Tibial artery (tissue), 4 donors: ENCODE measurements around the gene MNAT1.

Source experiments
- DNase-seq, 2 donors: peaks; one replicate each; pipeline ENCODE4 v3.0.0-alpha.2; 2019
- H3K27ac ChIP-seq, 2 donors: fragments of 200-600 bp; sonication (generic) in 1 of 2; 1 replicate in 1 of 2; 2 replicates in 1 of 2; pipeline ENCODE4 v1.5.1; 2018 to 2019; ENCODE audit warnings: mild to moderate bottlenecking in 1 of 2
- H3K27me3 ChIP-seq, 2 donors: fragments of 200-600 bp; sonication (generic) in 1 of 2; one replicate each; pipeline versions ENCODE4 v1.5.1 to v1.6.0; 2016 to 2019
- H3K36me3 ChIP-seq, 3 donors: fragments of 200-600 bp; sonication (generic) in 2 of 3; one replicate each; pipeline ENCODE4 v1.5.1; 2016 to 2019; ENCODE audit warnings: mild to moderate bottlenecking in 2 of 3
- H3K4me1 ChIP-seq, 4 donors: fragments of 200-600 bp; sonication (generic) in 2 of 4; 1 replicate in 3 of 4; 2 replicates in 1 of 4; pipeline ENCODE4 v1.5.1; 2016 to 2019
- H3K4me3 ChIP-seq, 2 donors: fragments of 200-600 bp; sonication (generic) in 1 of 2; 1 replicate in 1 of 2; 2 replicates in 1 of 2; pipeline ENCODE4 v1.5.1; 2018 to 2019; ENCODE audit warnings: mild to moderate bottlenecking in 2 of 2
- H3K9me3 ChIP-seq, 3 donors: fragments of 200-600 bp; sonication (generic) in 1 of 3; one replicate each; pipeline ENCODE4 v1.5.1; 2016 to 2019
- CTCF ChIP-seq, 2 experiments: fragments of 200-600 bp in 1 of 2; fragments of 450-650 bp in 1 of 2; IDR thresholded peaks; one replicate each; pipeline ENCODE4 v1.5.1; 2017 to 2019; ENCODE audit warnings: antibody characterized with exemption in 2 of 2, mild to moderate bottlenecking in 1 of 2, moderate library complexity in 1 of 2
- intact Hi-C: fragments of 100-400 bp; cut with DNase I; formaldehyde crosslinking; loops from one replicate; pipeline ENCODE4 v1.15.0; 2023; ENCODE audit warnings: low total_unique reads

MNAT1 gene

GRCh38 chr14:60753264-60754119 lies 18.9 kb downstream of the MNAT1 start:
- H3K27ac ChIP-seq: no peak overlapping the region
- DNase-seq: no peak
- no peaks in the 10 kb centered on the region for H3K9me3 ChIP-seq
- intact Hi-C loops: no loop called here
- no peaks in the 10 kb centered on the region for H3K27me3 ChIP-seq
- H3K36me3 ChIP-seq: peaks cover 0 to 6% (median 0%) of the 10 kb centered on the region in 3 donors
- TF ChIP-seq CTCF (IDR thresholded peaks at IDR 0.05): no peak
- H3K4me1 ChIP-seq: peaks cover 0 to 21% (median 7%) of the 10 kb centered on the region in 4 donors
- no peak overlapping the region for H3K4me3 ChIP-seq

- Histone ChIP-seq H3K9me3 (no peaks in the 10 kb centered on the region), H3K27me3 (no peaks in the 10 kb centered on the region), H3K36me3 (peaks cover 0 to 6% (median 0%) of the 10 kb centered on the region in 3 donors), H3K27ac (no peak overlapping the region), H3K4me1 (peaks cover 0 to 21% (median 7%) of the 10 kb centered on the region in 4 donors), H3K4me3 (no peak overlapping the region)
- no peak for DNase-seq
- TF ChIP-seq CTCF (IDR thresholded peaks at IDR 0.05): no peak
- intact Hi-C loops: no loop called here
Measured at GRCh38 chr14:60756847-60757246, 22.3 kb downstream of the MNAT1 start.

GRCh38 chr14:60757567-60758002 lies 23.0 kb downstream of the MNAT1 start:
- no peak for TF ChIP-seq CTCF (IDR thresholded peaks at IDR 0.05)
- H3K36me3 ChIP-seq: peaks cover 0 to 6% (median 0%) of the 10 kb centered on the region in 3 donors
- H3K4me1 ChIP-seq: peaks cover 0 to 21% (median 7%) of the 10 kb centered on the region in 4 donors
- H3K4me3 ChIP-seq: no peak overlapping the region
- H3K27me3 ChIP-seq: no peaks in the 10 kb centered on the region
- no peak for DNase-seq
- no peak overlapping the region for H3K27ac ChIP-seq
- intact Hi-C loops: no loop called here
- no peaks in the 10 kb centered on the region for H3K9me3 ChIP-seq

GRCh38 chr14:60758885-60759284 lies 24.3 kb downstream of the MNAT1 start:
- Histone ChIP-seq H3K4me3 (no peak overlapping the region), H3K36me3 (peaks cover 0 to under 1% (median 0%) of the 10 kb centered on the region in 3 donors), H3K4me1 (peaks cover 0 to 21% (median 7%) of the 10 kb centered on the region in 4 donors), H3K9me3 (no peaks in the 10 kb centered on the region), H3K27ac (no peak overlapping the region), H3K27me3 (no peaks in the 10 kb centered on the region)
- no peak for DNase-seq
- no peak for TF ChIP-seq CTCF (IDR thresholded peaks at IDR 0.05)
- intact Hi-C loops: no loop called here

- Histone ChIP-seq H3K36me3 (no peaks in the 10 kb centered on the region), H3K9me3 (no peaks in the 10 kb centered on the region), H3K4me3 (no peak overlapping the region), H3K27me3 (no peaks in the 10 kb centered on the region), H3K4me1 (peaks cover 0 to 21% (median 7%) of the 10 kb centered on the region in 4 donors), H3K27ac (no peak overlapping the region)
- DNase-seq: no peak
- intact Hi-C loops: no loop called here
- no peak for TF ChIP-seq CTCF (IDR thresholded peaks at IDR 0.05)
Measured at GRCh38 chr14:60760209-60760608, 25.6 kb downstream of the MNAT1 start.
